ENCODE measurements around the gene EEA1.
"Not testable (repeated sequence)": the region's sequence is repeated elsewhere in the genome, so short reads cannot be mapped to it uniquely, and the experiment has no call there.

The EEA1 gene

DNA sequence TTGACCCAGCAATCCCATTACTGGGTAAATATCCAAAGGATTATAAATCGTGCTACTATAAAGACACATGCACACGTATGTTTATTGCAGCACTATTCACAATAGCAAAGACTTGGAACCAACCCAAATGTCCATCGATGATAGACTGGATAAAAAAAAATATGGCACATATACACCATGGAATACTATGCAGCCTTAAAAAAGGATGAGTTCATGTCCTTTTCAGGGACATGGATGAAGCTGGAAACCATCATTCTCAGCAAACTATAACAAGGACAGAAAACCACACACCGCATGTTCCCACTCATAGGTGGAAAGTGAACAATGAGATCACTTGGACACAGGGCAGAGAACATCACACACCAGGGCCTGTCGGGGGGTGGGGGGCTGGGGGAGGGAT, 134.7 kb downstream of the EEA1 start:
- DNase-seq = not testable (repeated sequence)

DNA sequence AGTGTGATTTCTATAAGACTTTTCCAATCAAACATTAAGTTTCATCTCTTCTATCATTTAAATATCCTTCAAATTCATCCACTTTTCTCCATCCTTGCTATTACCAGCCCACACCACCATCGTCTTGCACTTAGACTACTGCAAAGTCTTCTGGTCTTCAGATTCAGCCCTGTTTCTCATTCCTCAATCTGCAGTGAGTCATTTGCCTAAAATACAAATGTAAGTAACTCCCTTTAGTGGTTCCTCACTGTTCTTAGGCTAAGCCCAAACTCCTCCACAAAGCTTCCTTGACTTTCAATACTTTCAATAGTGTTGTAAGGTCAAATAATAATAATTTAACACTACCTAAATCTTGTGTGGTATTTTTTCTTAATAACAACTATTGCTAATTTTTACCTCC, 143.1 kb downstream of the EEA1 start:
- DNase-seq = no peak

DNA sequence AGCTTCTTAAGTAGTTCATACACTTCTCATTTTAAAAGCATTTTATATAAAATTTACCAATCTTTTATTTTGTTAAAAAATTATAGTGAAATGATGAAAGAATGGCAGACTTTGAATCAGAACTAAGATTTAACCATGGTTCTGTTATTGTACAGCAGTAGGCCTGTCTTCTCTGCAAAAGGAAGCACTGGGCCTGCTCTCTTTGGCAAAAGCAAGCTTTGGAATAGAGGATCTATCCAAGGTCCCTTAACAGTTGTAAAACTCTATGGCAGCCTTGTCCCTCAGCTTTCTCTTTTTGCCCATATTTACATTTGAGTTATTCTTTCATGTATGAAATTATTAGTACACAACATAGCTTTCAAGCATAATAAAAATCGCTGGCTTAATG, 143.5 kb downstream of the EEA1 start:
- no peak for DNase-seq

DNA sequence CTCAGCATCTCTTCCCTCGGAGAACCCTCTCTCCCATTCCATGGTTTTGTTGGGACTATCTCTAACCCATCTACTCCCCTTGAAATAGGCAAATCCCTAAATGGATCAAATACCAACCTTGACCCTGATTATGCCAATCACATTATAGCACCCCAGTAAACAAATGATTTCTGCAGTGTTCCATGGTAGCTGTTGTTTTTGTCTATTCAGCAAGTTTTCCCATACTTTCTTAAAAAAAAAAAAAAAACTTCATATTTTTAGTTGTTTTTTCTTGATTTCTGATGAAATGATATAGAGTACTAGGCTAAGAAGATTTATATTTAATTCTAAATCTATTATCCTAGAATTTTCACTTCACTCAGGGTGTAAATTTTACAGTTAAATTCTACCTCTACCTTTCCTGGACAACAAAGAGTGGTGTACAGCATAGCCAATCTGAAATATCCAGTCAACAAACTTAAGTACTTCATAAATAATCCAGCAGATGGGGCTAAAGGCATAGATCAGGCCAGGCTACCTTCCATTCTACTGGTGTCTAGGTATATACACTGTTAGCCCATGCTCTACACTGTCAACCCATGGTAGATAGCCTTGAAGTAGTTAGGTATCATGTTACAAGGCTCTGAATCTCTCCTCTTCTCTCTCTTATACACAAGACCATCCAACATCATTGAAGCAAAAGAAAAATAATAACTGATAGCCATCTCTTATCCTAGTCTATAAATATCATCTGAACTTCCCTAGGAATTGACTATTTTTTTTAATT, 144.1 kb downstream of the EEA1 start:
- peak; percentile 86 for DNase-seq

DNA sequence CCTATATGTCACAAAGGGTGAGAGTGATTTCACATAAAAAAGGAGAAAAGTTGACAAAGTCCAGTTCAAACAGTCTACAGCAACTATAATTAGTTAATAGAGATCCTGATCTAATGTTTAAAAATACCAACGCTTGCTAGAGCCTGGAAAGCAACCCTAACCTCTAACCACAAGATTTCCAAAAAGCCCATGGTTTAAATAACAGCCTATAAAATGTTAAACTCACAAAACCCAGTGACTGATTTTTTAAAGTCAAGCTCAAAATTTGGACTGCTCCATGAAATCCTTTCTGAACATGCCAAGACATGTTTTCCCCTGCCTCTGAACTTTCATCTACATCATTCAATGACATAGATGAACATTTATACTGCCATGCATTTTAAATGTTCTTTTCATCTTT, 144.7 kb downstream of the EEA1 start:
- no peak for DNase-seq

DNA sequence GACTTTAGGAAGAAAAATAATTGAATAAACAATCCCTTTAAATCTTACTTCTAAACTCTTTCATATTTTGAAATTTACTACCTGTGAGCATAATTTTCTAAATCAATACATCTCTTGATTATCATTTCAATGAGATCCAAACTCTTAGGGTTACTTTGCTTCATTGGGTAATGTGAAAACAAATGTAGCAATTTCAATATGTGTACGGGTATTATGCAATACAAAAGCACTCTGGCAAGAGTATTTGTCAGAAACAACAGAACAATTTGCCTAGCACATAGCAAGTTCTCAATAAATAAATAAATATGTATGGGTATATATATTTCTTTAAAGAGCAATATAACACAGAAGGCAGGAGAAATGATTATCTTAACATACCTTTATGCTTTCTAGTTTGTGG, 149.2 kb downstream of the EEA1 start:
- DNase-seq = no peak

DNA sequence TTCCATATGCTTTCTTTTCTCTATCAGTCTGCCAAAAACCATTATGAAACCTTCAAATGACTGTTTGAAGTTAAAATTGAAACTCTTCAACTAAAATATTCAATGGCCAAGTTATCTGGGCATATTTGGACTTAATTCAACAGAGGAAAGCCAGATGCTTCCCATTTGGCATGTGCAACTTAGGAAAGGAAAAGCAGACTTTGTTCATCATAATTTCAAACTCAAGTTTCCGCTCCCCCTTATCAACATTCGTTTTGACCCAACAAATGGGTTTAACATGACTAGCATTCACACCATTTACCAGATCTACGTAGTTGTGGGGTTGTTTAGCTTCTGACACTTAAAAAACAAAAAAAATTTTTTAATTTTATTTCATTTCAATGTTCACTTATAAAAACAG, 150.6 kb downstream of the EEA1 start:
- DNase-seq = no peak

DNA sequence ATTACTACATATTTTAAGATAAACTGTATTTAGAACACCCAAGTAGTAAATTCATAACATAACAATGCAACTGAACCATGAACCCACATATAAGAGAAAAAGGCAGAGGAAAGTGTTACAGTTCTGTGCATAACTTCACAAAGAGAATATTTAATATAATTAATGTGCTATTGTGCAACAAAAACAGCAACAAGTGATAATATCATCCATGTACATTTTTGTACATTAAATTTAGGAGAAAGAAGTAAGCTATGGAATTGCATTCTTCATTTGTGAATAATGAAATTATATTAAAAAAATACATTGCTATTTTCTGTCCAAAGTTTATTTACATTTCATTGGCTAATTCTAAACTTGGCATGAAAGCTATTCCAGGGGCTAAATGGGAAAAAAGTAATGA, 153.7 kb downstream of the EEA1 start:
- no peak for DNase-seq

DNA sequence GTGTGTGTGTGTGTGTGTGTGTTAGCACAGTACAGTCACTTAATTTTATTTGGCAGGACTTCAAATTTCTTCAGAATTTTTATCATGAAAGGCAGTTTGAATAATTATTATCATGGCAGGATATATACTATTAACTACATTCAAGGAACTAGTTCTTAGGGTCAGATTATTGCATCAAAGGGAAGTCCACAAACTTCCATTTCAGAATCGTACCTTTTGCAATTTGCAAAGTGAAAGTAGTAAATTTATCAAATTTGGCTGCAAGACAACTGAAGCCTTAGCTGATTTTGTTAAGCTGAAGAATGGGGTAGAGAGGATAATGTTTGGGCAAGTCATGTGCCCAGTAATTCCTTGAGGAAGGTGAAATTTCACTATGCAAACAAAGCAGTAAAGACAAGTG, 158.1 kb downstream of the EEA1 start:
- no peak for DNase-seq

DNA sequence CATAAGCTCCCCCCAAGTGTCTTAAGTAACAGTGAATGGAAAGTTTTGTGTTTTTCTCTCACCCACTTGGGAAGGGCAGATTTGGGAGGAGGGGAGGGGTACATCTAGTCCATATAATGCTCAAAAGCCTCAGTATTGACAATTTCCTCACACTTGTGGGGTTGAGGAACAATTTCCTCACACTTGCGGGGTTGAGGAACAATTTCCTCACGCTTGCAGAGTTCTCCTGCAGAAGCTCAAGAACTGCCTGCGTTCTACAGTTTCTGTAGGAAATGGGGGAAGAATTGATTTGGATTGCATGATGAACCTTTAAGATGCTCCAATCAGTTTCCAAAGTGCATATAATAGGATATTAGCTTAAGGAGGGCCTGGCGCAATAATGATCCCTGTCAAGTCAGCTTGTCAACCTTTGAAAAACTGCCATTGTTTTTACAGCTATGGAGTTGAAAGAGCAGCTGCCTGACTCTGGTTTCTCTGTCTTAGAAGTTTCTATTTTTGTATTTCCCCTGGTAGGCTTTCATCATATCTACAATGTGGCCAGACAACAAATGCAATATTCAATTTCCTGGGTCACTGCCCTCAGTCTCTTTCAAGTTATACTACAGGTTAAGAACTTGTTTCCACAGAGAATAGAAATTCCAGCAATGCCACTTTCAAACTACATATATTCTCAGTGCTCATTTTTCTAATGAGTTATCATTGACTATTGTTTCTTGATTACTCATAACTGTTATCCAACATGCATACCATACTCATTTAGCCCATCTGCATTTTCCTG, 159.8 kb downstream of the EEA1 start:
- DNase-seq = no peak

DNA sequence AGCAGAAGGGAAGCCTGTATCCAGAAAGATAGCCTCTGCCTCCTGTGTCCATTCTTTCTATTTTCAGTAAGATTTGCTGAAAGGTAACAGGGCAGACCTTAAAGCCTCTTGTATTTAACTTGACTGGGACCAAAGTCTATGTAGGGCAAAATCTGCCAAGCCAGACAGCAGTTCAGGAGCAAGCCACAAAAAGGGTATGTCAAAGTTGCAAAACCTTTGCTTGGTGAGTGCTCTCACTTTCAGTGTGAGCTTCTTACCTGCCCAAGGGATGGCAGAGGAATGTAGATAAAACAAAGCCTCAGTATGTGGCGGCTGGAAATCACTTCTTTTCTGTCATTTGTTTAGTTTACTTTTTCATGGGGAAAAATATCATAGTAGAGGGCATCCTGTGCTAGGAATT, 163.2 kb downstream of the EEA1 start:
- no peak for DNase-seq

DNA sequence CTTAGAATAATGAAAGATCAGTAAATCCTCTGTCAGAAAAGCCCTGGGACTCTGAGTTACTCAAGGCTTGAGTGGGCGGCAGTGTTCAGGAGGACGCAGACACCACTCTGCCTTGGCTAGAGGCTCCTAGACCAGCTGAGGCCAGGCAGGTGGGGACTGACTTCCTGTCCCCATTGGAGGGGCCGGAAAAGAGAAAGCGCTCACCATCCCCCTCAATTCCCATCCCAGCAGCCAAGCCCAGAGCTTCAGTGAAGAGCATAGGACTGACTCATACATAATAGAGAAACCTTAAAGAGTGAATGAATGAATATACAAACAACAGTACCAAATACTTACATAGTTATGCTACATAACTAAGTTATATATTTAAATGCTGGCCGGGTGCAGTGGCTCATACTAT, 164.3 kb downstream of the EEA1 start:
- no peak for DNase-seq

DNA sequence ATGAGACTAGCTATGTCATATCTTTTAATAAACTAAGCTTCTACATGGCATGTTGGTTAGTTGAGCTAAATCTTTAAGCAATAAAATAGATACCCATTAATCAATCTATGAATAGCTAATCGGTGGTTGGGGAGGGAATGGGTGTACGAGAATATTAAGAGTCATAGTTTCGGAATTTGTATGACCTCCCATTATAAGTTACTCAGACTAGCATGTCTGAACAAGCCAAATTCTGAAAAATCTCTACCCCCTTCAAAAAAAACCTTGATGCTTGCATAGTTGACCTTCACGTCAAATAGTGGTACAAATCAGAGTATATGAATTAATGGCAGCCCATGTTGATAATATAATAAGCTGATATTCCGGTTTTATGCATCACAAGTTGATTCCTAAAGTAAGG, 166.3 kb downstream of the EEA1 start:
- no peak for DNase-seq

DNA sequence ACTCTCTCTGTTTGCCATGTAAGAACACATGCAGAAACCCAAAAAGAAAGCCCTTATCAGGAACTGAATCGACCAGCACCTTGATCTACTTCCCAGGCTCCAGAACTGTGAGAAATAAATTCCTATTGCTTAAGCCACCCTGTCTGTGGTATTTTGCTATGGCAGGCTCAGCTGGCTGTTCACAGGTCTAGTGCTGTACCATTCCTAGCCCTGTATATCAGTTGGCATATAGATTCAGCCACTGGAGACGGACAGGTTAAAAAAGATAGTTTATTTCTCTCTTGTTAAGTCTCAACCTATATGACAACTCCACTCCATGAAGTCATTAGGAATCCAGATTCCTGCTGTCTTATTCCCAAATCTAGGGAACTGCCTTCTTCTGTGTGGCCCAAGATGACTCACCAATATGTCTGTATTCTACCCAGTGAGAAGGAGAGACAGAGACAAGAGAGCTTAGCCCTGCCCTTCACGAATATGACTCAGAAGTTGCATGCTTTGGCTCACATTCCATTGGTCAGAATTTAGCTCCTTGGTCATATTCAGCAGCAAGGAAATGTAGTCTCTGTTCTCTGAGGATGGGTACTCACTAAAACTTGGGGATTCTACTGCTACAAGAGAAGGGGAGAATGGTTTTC, 169.3 kb downstream of the EEA1 start:
- no peak for DNase-seq

DNA sequence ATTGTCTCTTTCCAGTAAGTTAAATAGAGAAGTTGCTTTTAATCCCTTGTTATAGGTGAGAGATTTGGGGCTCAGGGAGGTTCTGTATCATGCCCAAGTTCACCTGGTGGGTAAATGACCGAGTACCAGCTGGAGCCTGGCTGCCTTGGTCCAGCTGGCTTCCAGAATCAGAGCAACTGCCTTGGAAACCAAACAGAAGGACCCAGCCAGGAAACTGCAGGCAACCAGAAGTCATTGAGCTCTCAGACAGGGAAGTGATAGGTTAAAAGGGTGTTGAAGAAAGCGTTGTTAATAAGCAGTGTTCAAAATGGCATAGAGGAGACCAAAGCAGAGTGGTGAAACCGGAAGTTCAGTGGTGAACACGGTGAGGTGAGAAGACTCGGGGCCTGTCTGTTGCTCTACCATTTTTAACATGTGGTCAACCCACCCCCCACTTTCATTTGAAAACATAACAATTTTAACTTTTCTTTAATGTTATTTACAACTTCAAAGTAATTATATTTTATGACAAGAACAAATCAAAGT, 171.4 kb downstream of the EEA1 start:
- no peak for DNase-seq

DNA sequence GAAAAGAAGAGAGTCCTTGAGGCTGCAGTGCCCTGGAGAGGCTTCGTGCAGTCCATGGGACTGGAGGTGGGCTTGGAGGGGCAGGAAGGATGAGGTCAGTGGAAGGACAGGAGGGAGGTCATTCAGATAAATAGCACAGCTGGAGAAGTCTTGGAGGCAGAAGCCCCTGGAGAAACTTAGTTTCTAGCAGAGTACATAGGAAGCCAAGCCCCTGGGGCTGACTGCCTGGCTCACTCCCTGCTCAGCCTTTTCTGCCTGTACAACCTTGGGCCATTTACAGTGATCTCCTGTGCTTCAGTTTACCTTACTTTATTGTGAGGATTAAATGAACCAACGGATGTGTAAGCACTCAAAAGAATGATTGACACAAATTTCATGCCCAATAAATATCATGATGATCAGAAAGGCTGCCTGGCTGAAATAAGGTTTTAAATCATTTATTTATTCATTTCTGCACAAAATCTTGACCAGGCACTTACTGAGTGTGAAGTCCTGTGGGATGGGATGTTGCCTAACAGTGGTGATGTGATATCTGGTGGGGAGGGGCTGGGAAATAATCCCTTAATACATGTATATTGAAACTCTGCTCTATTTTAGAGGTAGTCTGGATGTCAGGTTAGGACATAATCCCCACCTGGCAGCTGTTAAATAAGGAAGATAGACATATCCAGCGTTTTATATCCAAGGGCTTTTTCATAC, 172.0 kb downstream of the EEA1 start:
- no peak for DNase-seq

DNA sequence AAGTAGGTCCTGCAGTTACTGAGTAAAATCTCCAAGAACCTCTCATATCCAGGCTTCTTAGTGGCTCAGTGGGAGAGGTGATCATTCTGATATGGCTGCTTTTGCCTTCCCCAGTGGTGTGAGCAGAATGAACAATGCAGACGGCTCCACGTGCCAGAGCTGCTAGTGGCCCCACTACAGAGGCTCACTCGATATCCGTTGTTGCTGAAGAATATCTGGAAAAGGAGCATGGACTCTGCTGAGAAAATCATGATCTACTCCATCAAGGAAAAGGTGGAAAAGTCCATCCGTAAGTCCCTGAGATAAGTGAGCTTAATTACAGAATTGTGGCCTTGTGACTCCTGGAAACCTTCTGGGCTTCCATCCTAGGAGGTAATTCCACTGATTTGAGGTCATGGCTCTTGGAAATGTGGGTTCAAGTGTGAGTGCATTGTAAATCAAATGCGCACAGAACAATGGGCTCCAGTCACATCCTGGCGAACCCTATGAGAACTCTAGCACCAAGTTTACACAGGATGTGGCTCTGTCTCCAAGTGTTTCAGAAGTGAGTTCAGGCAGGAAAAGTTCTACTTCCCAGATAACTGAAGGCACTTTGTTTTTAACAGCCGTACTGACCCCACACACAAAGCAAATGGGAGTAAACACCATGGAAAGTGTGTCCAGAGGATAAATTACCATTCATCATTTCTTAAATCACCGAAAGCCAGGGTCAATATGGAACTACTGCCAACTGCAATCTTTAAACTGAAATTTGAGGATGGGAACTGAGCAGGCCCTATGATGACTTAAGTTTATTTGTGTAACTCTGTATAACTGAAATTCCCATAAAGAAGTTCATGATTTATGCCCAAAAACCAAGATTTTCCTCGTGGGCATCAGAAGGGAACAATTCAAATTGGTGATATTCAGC, 174.9 kb downstream of the EEA1 start:
- no peak for DNase-seq

DNA sequence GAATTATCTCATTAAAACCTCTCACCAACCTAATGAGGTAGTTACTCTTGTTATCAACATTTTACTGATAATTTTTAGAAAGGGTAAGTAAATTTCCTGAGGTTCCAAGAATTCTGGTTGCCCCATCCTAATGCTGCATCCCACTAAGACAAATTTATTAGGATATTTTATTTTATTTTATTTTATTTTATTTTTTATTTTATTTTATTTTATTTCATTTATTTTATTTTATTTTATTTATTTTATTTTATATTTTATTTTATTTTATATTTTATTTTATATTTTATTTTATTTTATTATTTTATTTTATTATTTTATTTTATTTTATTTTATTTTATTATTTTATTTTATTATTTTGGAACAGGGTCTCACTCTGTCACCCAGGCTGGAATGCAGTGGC, 179.4 kb downstream of the EEA1 start:
- DNase-seq = not testable (repeated sequence)

DNA sequence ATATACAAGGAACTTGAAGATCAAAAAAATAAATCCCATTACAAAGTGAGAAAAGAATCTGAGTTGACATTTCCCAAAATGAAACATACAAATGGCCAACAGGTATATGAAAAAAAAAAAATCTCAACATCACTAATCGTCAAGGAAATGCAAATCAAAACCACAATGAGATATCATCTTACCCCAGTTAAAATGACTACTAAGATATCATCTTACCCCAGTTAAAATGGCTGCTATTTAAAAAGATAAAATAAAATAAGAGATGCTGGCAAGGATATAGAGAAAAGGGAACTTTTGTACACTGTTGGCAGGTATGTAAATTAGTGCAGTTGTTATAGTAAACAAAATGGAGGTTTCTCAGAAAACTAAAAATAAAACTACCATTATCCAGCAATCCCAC, 181.9 kb downstream of the EEA1 start:
- no peak for DNase-seq

DNA sequence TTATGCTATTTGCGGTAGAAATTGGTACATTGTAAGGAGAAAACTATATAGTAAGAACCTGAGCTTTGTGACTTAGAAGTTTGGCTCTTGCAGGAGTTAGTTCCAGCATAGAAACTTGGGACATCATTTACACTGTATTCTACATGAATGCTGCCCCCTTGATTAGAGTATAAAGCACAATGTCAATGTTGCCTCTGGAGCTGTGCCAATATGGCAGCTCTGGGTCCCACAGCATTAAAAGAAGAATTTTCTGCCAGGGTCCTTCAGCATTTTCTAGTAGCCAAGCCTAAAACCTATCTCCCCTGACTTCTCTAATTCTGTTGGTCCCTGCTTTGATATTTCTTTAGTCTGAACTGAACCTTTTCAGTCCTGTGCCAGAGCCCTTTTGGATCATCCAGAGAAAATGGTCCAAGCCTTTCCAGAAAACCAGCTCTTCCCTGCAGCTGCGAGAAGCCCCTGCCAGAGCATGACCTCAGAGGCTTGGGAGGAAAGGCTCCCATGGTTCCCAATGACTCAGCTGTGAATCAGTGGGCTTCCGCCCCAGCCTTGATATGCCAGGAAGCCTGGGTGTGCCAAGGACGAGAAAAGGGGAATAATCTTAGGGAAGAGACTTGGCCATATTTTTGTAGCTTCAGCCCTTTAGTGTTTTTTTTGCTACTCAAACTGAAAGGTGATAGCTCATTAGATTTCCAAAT, 183.1 kb downstream of the EEA1 start:
- no peak for DNase-seq

DNA sequence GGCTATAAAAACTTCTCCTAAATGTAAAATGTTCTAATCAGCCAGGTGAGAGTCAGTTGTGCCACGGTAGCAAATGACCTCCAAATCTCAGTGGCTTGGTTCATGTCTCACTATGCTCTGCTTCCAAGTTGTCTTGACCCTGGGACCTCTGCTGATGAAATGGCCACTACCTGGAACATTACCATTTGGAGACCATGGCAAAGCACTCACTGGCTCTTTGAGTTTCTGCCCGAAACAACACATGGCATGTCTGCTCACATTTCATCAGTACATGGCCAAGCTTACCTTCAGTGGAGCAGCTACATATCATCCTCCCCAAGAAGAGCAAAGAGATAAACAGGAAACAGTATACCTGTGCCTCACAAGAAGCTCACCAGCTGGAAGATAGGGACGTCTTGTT, 186.1 kb downstream of the EEA1 start:
- DNase-seq = no peak

DNA sequence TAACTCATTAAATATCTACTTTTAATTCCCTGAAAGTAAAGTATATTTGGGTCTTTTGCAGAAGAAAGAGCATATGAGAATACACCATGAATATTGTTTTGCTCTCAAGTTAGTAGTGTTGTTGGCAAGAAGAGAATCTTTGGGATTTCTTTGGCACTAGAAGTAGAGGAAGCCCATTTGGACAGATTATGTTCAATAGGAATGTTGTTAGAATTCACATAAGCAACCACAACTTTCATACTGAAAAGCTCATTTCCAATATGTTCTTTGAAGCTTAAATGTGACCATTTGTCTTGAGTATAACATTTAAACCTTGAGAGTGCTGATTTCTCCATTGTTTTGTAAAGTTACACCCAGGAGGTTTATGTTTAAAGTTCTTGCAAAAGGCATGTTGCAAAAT, 188.7 kb downstream of the EEA1 start:
- DNase-seq = no peak
